ENCODE measurements around the gene GPR137.
"Not testable (repeated sequence)": the region's sequence is repeated elsewhere in the genome, so short reads cannot be mapped to it uniquely, and the experiment has no call there.

GPR137 gene

GRCh38 chr11:64299847-64300648 is 14.4 kb downstream of the GPR137 start, which contains the start of gene CATSPERZ:
Gene CATSPERZ, plus strand, starts transcription at chr11:64300358. Its CDS starts 53 bp downstream, at chr11:64300411.
- DNase-seq (ENCODE audit: extremely low read depth in 1 of 2, low read depth in 1 of 2): no peak

GRCh38 chr11:64303109-64304031 is 17.7 kb downstream of the GPR137 start:
- no peak for DNase-seq (ENCODE audit: extremely low read depth in 1 of 2, low read depth in 1 of 2)

- no peak for DNase-seq (ENCODE audit: extremely low read depth in 1 of 2, low read depth in 1 of 2)
These were observed 18.3 kb downstream of the GPR137 start for GRCh38 chr11:64304032-64304315.

- peak; percentile 86 to 92 for DNase-seq (ENCODE audit: extremely low read depth in 1 of 2, low read depth in 1 of 2)
These were observed 18.8 kb downstream of the GPR137 start for GRCh38 chr11:64304316-64305072.

GRCh38 chr11:64305075-64305690 is 19.5 kb downstream of the GPR137 start, which contains the start of gene ESRRA:
Gene ESRRA, plus strand, starts transcription at chr11:64305524. Its CDS starts 1,656 bp downstream, at chr11:64307180.
- peak; percentile 99 to 100 for DNase-seq (ENCODE audit: extremely low read depth in 1 of 2, low read depth in 1 of 2)

- peak; percentile 46 to 68 for DNase-seq (ENCODE audit: extremely low read depth in 1 of 2, low read depth in 1 of 2)
These were observed 20.3 kb downstream of the GPR137 start for GRCh38 chr11:64305691-64306562.

- DNase-seq (ENCODE audit: extremely low read depth in 1 of 2, low read depth in 1 of 2): no peak
These were observed 20.9 kb downstream of the GPR137 start for GRCh38 chr11:64306563-64306875.

- no peak for DNase-seq (ENCODE audit: extremely low read depth in 1 of 2, low read depth in 1 of 2)
These were observed 21.4 kb downstream of the GPR137 start for GRCh38 chr11:64306876-64307622.

GRCh38 chr11:64307795-64308194 is 22.1 kb downstream of the GPR137 start:
- DNase-seq (ENCODE audit: extremely low read depth in 1 of 2, low read depth in 1 of 2): not testable (repeated sequence)

GRCh38 chr11:64312947-64313346 is 27.3 kb downstream of the GPR137 start:
- no peak for DNase-seq (ENCODE audit: extremely low read depth in 1 of 2, low read depth in 1 of 2)

- DNase-seq (ENCODE audit: extremely low read depth in 1 of 2, low read depth in 1 of 2): no peak
These were observed 28.0 kb downstream of the GPR137 start for GRCh38 chr11:64313491-64314145.

- DNase-seq (ENCODE audit: extremely low read depth in 1 of 2, low read depth in 1 of 2): no peak
These were observed 28.6 kb downstream of the GPR137 start for GRCh38 chr11:64314146-64314804.

- no peak for DNase-seq (ENCODE audit: extremely low read depth in 1 of 2, low read depth in 1 of 2)
These were observed 29.3 kb downstream of the GPR137 start for GRCh38 chr11:64314805-64315561.

- DNase-seq (ENCODE audit: extremely low read depth in 1 of 2, low read depth in 1 of 2): not testable (repeated sequence)
These were observed 30.2 kb downstream of the GPR137 start for GRCh38 chr11:64315667-64316526.

- no peak for DNase-seq (ENCODE audit: extremely low read depth in 1 of 2, low read depth in 1 of 2)
These were observed 31.1 kb downstream of the GPR137 start for GRCh38 chr11:64316672-64317324.

Measured in stimulated activated CD8-positive, alpha-beta memory T cell treated with anti-CD3 and anti-CD28 coated beads, Interleukin-7, amount 100 ng/mL, for 48 hours (primary cell).